ENCODE measurements around the gene PSMC6.
"Not testable (repeated sequence)": the region's sequence is repeated elsewhere in the genome, so short reads cannot be mapped to it uniquely, and the experiment has no call there.

DNA sequence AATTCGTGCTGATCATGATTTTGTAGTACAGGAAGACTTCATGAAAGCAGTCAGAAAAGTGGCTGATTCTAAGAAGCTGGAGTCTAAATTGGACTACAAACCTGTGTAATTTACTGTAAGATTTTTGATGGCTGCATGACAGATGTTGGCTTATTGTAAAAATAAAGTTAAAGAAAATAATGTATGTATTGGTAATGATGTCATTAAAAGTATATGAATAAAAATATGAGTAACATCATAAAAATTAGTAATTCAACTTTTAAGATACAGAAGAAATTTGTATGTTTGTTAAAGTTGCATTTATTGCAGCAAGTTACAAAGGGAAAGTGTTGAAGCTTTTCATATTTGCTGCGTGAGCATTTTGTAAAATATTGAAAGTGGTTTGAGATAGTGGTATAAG, 20.5 kb downstream of the PSMC6 start:
- TF ChIP-seq EZH2 (IDR thresholded peaks at IDR 0.05); FOXP2 (optimal IDR thresholded peaks at IDR 0.05; ENCODE audit: control extremely low read depth, extremely low read length, insufficient read depth); POLR2AphosphoS5 (IDR thresholded peaks at IDR 0.05; ENCODE audit: borderline replicate concordance, low read depth, low read length): not testable (repeated sequence)
